ENCODE measurements around the gene PGP.

PGP gene

GRCh38 chr16:2195322-2196161 lies 19.1 kb downstream of the PGP start:
- Histone ChIP-seq H3K4me1 (ENCODE audit: control insufficient read depth, insufficient read depth, low read length) (no peaks in the 10 kb centered on the region), H3K27me3 (replicated peaks; ENCODE audit: control insufficient read depth, insufficient read depth, low read length) (peaks cover 54% of the 10 kb centered on the region), H3K4me3 (ENCODE audit: low read length) (no peak overlapping the region), H3K36me3 (ENCODE audit: control insufficient read depth, insufficient read depth, low read length, severe bottlenecking) (no peaks in the 10 kb centered on the region), H3K9ac (ENCODE audit: low read length) (no peak overlapping the region), H3K9me3 (ENCODE audit: control insufficient read depth, low read length) (peaks cover 6% of the 10 kb centered on the region)
- DNase-seq (ENCODE audit: low read depth): peak; percentile 5

GRCh38 chr16:2194852-2195321 lies 19.8 kb downstream of the PGP start:
- H3K4me3 ChIP-seq (ENCODE audit: low read length): no peak overlapping the region
- H3K9me3 ChIP-seq (ENCODE audit: control insufficient read depth, low read length): no peaks in the 10 kb centered on the region
- no peaks in the 10 kb centered on the region for H3K4me1 ChIP-seq (ENCODE audit: control insufficient read depth, insufficient read depth, low read length)
- H3K27me3 ChIP-seq (replicated peaks; ENCODE audit: control insufficient read depth, insufficient read depth, low read length): peaks cover 53% of the 10 kb centered on the region
- H3K9ac ChIP-seq (ENCODE audit: low read length): no peak overlapping the region
- DNase-seq (ENCODE audit: low read depth): peak; percentile 21
- no peaks in the 10 kb centered on the region for H3K36me3 ChIP-seq (ENCODE audit: control insufficient read depth, insufficient read depth, low read length, severe bottlenecking)

- peak; percentile 30 for DNase-seq (ENCODE audit: low read depth)
- Histone ChIP-seq H3K9ac (ENCODE audit: low read length) (no peak overlapping the region), H3K36me3 (ENCODE audit: control insufficient read depth, insufficient read depth, low read length, severe bottlenecking) (no peaks in the 10 kb centered on the region), H3K27me3 (replicated peaks; ENCODE audit: control insufficient read depth, insufficient read depth, low read length) (peaks cover 48% of the 10 kb centered on the region), H3K9me3 (ENCODE audit: control insufficient read depth, low read length) (no peaks in the 10 kb centered on the region), H3K4me3 (ENCODE audit: low read length) (no peak overlapping the region), H3K4me1 (ENCODE audit: control insufficient read depth, insufficient read depth, low read length) (no peaks in the 10 kb centered on the region)
These were observed 20.3 kb downstream of the PGP start for GRCh38 chr16:2194166-2194834.

GRCh38 chr16:2191446-2191706 lies 23.3 kb downstream of the PGP start:
- peaks cover 27% of the 10 kb centered on the region for H3K27me3 ChIP-seq (replicated peaks; ENCODE audit: control insufficient read depth, insufficient read depth, low read length)
- no peak for DNase-seq (ENCODE audit: low read depth)
- H3K4me1 ChIP-seq (ENCODE audit: control insufficient read depth, insufficient read depth, low read length): no peaks in the 10 kb centered on the region

GRCh38 chr16:2190659-2191445 lies 23.8 kb downstream of the PGP start:
- Histone ChIP-seq H3K9ac (ENCODE audit: low read length) (no peak overlapping the region), H3K4me1 (ENCODE audit: control insufficient read depth, insufficient read depth, low read length) (no peaks in the 10 kb centered on the region), H3K36me3 (ENCODE audit: control insufficient read depth, insufficient read depth, low read length, severe bottlenecking) (no peaks in the 10 kb centered on the region), H3K4me3 (ENCODE audit: low read length) (no peak overlapping the region), H3K9me3 (ENCODE audit: control insufficient read depth, low read length) (no peaks in the 10 kb centered on the region), H3K27me3 (replicated peaks; ENCODE audit: control insufficient read depth, insufficient read depth, low read length) (peaks cover 27% of the 10 kb centered on the region)
- no peak for DNase-seq (ENCODE audit: low read depth)

More at GRCh38 chr16:2191446-2191706, 23.3 kb downstream of the PGP start:
- Histone ChIP-seq H3K9ac (ENCODE audit: low read length) (no peak overlapping the region), H3K4me3 (ENCODE audit: low read length) (no peak overlapping the region), H3K36me3 (ENCODE audit: control insufficient read depth, insufficient read depth, low read length, severe bottlenecking) (no peaks in the 10 kb centered on the region), H3K9me3 (ENCODE audit: control insufficient read depth, low read length) (no peaks in the 10 kb centered on the region)

GRCh38 chr16:2190002-2190658 lies 24.5 kb downstream of the PGP start:
- no peaks in the 10 kb centered on the region for H3K4me1 ChIP-seq (ENCODE audit: control insufficient read depth, insufficient read depth, low read length)
- no peaks in the 10 kb centered on the region for H3K36me3 ChIP-seq (ENCODE audit: control insufficient read depth, insufficient read depth, low read length, severe bottlenecking)
- peaks cover 22% of the 10 kb centered on the region for H3K27me3 ChIP-seq (replicated peaks; ENCODE audit: control insufficient read depth, insufficient read depth, low read length)
- no peak overlapping the region for H3K4me3 ChIP-seq (ENCODE audit: low read length)
- no peaks in the 10 kb centered on the region for H3K9me3 ChIP-seq (ENCODE audit: control insufficient read depth, low read length)
- no peak for DNase-seq (ENCODE audit: low read depth)
- no peak overlapping the region for H3K9ac ChIP-seq (ENCODE audit: low read length)

GRCh38 chr16:2189252-2189893 lies 25.3 kb downstream of the PGP start:
- no peak for DNase-seq (ENCODE audit: low read depth)
- Histone ChIP-seq H3K27me3 (replicated peaks; ENCODE audit: control insufficient read depth, insufficient read depth, low read length) (peaks cover 15% of the 10 kb centered on the region), H3K4me1 (ENCODE audit: control insufficient read depth, insufficient read depth, low read length) (no peaks in the 10 kb centered on the region), H3K4me3 (ENCODE audit: low read length) (no peak overlapping the region), H3K9me3 (ENCODE audit: control insufficient read depth, low read length) (no peaks in the 10 kb centered on the region), H3K9ac (ENCODE audit: low read length) (no peak overlapping the region), H3K36me3 (ENCODE audit: control insufficient read depth, insufficient read depth, low read length, severe bottlenecking) (no peaks in the 10 kb centered on the region)

GRCh38 chr16:2188395-2188794 lies 26.2 kb downstream of the PGP start:
- H3K4me1 ChIP-seq (ENCODE audit: control insufficient read depth, insufficient read depth, low read length): no peaks in the 10 kb centered on the region
- DNase-seq (ENCODE audit: low read depth): no peak
- no peak overlapping the region for H3K9ac ChIP-seq (ENCODE audit: low read length)
- no peak overlapping the region for H3K4me3 ChIP-seq (ENCODE audit: low read length)
- H3K9me3 ChIP-seq (ENCODE audit: control insufficient read depth, low read length): no peaks in the 10 kb centered on the region
- H3K36me3 ChIP-seq (ENCODE audit: control insufficient read depth, insufficient read depth, low read length, severe bottlenecking): no peaks in the 10 kb centered on the region
- H3K27me3 ChIP-seq (replicated peaks; ENCODE audit: control insufficient read depth, insufficient read depth, low read length): peaks cover 6% of the 10 kb centered on the region

GRCh38 chr16:2187212-2187611 lies 27.4 kb downstream of the PGP start:
- no peak overlapping the region for H3K4me3 ChIP-seq (ENCODE audit: low read length)
- DNase-seq (ENCODE audit: low read depth): no peak
- peaks cover 3% of the 10 kb centered on the region for H3K27me3 ChIP-seq (replicated peaks; ENCODE audit: control insufficient read depth, insufficient read depth, low read length)
- H3K4me1 ChIP-seq (ENCODE audit: control insufficient read depth, insufficient read depth, low read length): no peaks in the 10 kb centered on the region
- no peaks in the 10 kb centered on the region for H3K9me3 ChIP-seq (ENCODE audit: control insufficient read depth, low read length)
- H3K36me3 ChIP-seq (ENCODE audit: control insufficient read depth, insufficient read depth, low read length, severe bottlenecking): no peaks in the 10 kb centered on the region
- H3K9ac ChIP-seq (ENCODE audit: low read length): no peak overlapping the region

GRCh38 chr16:2186505-2186904 lies 28.1 kb downstream of the PGP start:
- Histone ChIP-seq H3K4me3 (ENCODE audit: low read length) (no peak overlapping the region), H3K36me3 (ENCODE audit: control insufficient read depth, insufficient read depth, low read length, severe bottlenecking) (no peaks in the 10 kb centered on the region), H3K9me3 (ENCODE audit: control insufficient read depth, low read length) (no peaks in the 10 kb centered on the region), H3K27me3 (replicated peaks; ENCODE audit: control insufficient read depth, insufficient read depth, low read length) (peaks cover under 1% of the 10 kb centered on the region), H3K4me1 (ENCODE audit: control insufficient read depth, insufficient read depth, low read length) (no peaks in the 10 kb centered on the region), H3K9ac (ENCODE audit: low read length) (no peak overlapping the region)
- no peak for DNase-seq (ENCODE audit: low read depth)
